H1 (cell line): ENCODE results near the gene ZNF423.

ENCODE experiments used
- CEBPB ChIP-seq: IDR thresholded peaks from 2 replicates; pipeline ENCODE4 v1.6.1; 2012; ENCODE audit warnings: low read depth, low read length
- KDM1A ChIP-seq: fragments of 200-600, 300-600 bp; sonication (generic); IDR thresholded peaks from 2 replicates; pipeline ENCODE4 v1.7.1; 2016; ENCODE audit warnings: mild to moderate bottlenecking, low read length, borderline replicate concordance
- KDM4A ChIP-seq: IDR thresholded peaks from one replicate; pipeline ENCODE4 v1.7.1; 2012; ENCODE audit warnings: low read depth, mild to moderate bottlenecking, moderate library complexity, low read length, inconsistent platforms; ENCODE audit not compliant: severe bottlenecking
- RAD21 ChIP-seq, 2 experiments: IDR thresholded peaks in 1 of 2; conservative IDR thresholded peaks in 1 of 2; 2 replicates each; pipeline ENCODE4 v1.6.1; 2011; ENCODE audit warnings: low read depth in 2 of 2, low read length in 2 of 2, improper control_type of control experiment in 1 of 2, inconsistent platforms in 1 of 2, mild to moderate bottlenecking in 1 of 2, moderate library complexity in 1 of 2
- RFX5 ChIP-seq: IDR thresholded peaks from 2 replicates; pipeline ENCODE4 v1.6.1; 2011; ENCODE audit warnings: low read depth, low read length, improper control_type of control experiment, borderline replicate concordance
- SIX5 ChIP-seq: IDR thresholded peaks from 2 replicates; pipeline ENCODE4 v1.6.1; 2011; ENCODE audit warnings: mild to moderate bottlenecking, low read depth, low read length
- SRF ChIP-seq: IDR thresholded peaks from 2 replicates; pipeline ENCODE4 v1.6.1; 2011; ENCODE audit warnings: mild to moderate bottlenecking, low read depth, low read length, moderate library complexity
- SUZ12 ChIP-seq: fragments of 200-600 bp; sonication (generic); IDR thresholded peaks from 2 replicates; pipeline ENCODE4 v1.6.1; 2012; ENCODE audit warnings: mild to moderate bottlenecking, inconsistent platforms, low read length, moderate library complexity, mixed read lengths
- TF ChIP-seq, protein P1 (sequence below), 3 experiments: IDR thresholded peaks; 1 replicate in 2 of 3; 2 replicates in 1 of 3; pipeline versions ENCODE4 v1.5.1 to v1.6.1; 2011; ENCODE audit warnings: low read length in 3 of 3, mild to moderate bottlenecking in 3 of 3, inconsistent platforms in 2 of 3, low read depth in 1 of 3, moderate library complexity in 1 of 3; ENCODE audit not compliant: insufficient read depth in 1 of 3; ENCODE audit errors: control extremely low read depth in 1 of 3
- TF ChIP-seq, protein P2 (sequence below): IDR thresholded peaks from 2 replicates; pipeline ENCODE4 v1.6.1; 2011; ENCODE audit warnings: low read length, improper control_type of control experiment

DNA sequence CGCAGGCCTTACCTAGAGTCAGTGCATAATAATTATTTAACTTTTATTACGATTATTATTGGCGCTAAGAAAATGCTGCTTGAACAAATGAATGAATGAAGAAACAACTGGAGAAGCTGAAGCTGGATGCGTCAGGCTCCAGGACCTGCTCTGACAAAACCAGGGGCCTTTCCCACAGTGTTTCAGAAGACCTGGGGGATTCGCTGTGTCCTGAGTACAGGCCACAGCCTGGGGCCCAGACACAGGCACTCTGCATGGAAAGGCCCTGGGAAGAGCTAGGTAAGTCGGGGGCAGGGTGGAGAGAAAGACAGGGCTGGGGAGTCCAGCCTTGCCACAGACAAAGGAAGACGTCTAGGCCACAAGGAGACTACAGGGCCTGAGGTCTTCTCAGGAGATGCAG, 226.1 kb downstream of the ZNF423 start:
- TF ChIP-seq, protein P1, sequence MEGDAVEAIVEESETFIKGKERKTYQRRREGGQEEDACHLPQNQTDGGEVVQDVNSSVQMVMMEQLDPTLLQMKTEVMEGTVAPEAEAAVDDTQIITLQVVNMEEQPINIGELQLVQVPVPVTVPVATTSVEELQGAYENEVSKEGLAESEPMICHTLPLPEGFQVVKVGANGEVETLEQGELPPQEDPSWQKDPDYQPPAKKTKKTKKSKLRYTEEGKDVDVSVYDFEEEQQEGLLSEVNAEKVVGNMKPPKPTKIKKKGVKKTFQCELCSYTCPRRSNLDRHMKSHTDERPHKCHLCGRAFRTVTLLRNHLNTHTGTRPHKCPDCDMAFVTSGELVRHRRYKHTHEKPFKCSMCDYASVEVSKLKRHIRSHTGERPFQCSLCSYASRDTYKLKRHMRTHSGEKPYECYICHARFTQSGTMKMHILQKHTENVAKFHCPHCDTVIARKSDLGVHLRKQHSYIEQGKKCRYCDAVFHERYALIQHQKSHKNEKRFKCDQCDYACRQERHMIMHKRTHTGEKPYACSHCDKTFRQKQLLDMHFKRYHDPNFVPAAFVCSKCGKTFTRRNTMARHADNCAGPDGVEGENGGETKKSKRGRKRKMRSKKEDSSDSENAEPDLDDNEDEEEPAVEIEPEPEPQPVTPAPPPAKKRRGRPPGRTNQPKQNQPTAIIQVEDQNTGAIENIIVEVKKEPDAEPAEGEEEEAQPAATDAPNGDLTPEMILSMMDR (IDR thresholded peaks at IDR 0.05; ENCODE audit: control extremely low read depth in 1 of 3, insufficient read depth in 1 of 3, low read depth in 1 of 3, low read length in 3 of 3): no peak
- TF ChIP-seq SIX5 (no peak), SUZ12 (no peak), SRF (no peak), KDM1A (no peak), CEBPB (no peak), RAD21 (IDR thresholded peaks at IDR 0.05 in 1 of 2, conservative IDR thresholded peaks at IDR 0.05 in 1 of 2; ENCODE audit: low read depth in 2 of 2, low read length in 2 of 2) (no peak), KDM4A (no peak), RFX5 (no peak)
- TF ChIP-seq, protein P2, sequence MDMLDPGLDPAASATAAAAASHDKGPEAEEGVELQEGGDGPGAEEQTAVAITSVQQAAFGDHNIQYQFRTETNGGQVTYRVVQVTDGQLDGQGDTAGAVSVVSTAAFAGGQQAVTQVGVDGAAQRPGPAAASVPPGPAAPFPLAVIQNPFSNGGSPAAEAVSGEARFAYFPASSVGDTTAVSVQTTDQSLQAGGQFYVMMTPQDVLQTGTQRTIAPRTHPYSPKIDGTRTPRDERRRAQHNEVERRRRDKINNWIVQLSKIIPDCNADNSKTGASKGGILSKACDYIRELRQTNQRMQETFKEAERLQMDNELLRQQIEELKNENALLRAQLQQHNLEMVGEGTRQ: no peak
